HG03196 (cell line): ENCODE measurements around the gene MAVS.
"Not testable (repeated sequence)": the region's sequence is repeated elsewhere in the genome, so short reads cannot be mapped to it uniquely, and the experiment has no call there.

Source experiments
- ATAC-seq: cut with Tn5 transposase; IDR thresholded peaks from one replicate; pipeline ENCODE4 v1.9.1; 2021; ENCODE audit not compliant: unreplicated experiment

The MAVS gene

DNA sequence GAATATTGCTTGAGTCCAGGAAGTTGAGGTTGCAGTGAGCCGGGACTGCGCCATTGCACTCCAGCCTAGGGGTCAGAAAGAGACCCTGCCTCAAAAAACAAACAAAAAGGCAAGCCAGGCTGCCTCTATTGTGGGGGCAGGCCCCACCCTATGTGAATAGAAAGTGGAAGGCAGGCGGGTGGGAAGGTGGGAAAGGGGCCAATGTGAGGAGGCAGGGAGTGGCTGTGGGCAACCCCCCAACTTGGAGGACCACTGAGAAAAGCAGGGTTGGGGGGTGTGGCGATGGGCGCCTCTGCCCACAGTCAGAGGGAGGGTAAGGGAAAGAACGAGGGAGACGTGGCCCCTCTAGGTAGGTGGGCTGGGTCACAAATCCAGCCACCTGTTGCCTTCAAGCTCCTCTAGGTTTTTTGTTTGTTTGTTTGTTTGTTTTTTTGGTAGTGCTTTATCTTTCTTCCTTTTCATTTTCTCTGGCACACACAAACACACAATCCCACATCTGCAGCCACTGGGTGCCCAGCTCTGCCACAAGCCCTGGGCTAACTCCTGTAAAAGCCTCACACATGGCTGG lies 31.6 kb upstream of the MAVS start:
- ATAC-seq, result no peak

DNA sequence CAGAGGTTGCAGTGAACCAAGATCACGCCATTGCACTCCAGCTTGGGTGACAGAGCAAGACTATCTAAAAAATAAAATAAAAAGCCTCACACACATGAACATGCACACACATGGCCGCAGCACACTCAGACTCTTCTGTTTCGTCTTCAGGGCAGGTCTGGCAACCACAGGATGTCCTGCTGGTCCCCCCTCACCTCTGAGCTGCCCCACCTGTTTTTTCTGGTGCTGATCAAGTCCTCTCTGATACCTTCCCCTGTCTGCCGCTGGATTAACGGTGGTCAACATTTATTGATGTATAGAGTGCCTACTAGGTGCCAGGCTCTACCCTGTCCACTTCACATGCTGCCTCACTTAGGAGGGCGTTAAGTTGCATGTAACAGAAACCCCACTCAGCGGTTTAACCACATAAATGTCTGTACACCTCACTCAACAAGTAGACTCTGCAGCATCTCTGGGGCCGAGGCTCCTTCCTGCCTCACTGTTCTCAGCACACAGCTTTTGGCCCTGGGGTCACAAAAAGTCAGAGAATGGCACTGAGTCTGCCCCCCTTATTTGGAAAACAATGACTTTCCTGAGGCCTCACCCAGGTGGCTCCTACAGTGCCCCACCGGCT lies 30.8 kb upstream of the MAVS start:
- no peak for ATAC-seq

DNA sequence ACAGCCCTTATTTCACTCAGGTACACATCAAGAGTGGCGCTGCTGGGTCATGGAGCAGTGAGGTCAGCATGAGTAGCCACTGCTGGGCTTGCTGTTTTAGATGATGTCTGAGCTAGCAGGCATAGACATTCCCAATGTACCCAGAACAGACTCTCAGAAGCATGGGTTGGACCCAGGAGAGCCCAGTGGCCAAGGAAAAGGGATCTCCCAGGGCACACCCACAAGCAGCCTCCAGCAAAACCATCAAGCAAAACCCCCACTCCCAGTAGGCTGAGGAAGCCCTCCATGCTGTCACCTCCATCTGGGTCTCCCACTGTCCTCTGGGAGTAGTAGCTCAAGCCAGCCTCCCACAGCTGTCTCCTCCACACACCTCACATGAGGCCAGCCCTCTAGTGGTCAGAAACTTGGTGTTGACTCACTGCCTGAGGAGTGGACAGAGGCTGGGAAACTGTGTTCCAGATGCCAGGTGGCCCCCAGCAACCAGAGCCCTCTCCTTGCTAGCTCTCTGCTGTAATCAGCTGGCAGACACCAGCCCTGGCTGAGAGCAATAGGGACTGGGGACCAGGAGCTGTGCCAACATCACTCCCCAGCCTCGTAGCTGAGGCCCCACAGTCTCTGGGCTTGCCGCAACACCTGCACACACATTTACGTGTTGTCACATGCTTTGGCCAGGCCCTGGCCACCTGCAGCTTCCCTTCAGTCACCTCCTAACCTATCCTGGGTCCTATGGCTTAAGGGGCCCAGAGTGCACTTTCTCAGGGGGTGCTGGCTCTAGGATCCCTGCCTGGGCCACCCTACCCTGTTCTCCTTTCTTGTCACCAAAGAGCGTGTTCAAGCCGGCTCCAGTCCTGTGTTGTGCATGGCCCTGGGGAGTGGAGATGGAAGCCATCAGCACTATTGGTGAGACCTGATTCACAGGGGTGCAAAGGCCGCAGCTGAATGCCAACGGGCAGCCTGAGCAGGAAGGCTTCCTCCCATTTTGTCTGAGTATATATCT lies 28.2 kb upstream of the MAVS start:
- no peak for ATAC-seq

DNA sequence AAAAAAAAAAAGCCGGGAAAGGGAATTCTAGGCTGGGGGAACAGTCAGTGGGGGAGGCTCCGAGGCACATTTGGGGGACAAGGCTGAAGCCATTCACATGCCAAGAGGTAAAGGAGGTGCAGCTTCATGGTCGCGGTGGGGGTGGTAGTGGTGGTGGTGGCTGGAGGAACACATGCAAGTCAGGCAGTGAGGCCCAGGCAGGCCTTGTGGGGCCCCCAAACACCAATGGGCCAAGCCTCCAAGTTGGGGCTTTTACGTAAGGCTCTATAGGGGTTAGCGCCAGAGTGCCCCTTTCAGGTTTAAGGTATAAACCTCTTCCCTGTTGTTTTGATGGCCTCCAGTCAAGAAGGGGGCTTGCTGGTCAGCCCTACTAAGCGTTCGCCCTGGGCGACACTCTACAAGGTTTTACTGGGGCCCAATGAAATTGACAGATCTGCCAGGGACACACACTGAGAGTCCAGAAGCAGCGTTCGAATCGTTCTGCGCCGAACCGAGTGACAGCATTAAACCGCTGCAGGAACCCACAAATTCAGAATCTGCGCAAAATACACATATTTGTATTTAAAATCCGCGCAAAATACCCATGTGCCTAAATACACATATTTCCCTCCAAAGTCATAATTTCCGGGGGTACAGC lies 27.1 kb upstream of the MAVS start:
- ATAC-seq, result no peak

DNA sequence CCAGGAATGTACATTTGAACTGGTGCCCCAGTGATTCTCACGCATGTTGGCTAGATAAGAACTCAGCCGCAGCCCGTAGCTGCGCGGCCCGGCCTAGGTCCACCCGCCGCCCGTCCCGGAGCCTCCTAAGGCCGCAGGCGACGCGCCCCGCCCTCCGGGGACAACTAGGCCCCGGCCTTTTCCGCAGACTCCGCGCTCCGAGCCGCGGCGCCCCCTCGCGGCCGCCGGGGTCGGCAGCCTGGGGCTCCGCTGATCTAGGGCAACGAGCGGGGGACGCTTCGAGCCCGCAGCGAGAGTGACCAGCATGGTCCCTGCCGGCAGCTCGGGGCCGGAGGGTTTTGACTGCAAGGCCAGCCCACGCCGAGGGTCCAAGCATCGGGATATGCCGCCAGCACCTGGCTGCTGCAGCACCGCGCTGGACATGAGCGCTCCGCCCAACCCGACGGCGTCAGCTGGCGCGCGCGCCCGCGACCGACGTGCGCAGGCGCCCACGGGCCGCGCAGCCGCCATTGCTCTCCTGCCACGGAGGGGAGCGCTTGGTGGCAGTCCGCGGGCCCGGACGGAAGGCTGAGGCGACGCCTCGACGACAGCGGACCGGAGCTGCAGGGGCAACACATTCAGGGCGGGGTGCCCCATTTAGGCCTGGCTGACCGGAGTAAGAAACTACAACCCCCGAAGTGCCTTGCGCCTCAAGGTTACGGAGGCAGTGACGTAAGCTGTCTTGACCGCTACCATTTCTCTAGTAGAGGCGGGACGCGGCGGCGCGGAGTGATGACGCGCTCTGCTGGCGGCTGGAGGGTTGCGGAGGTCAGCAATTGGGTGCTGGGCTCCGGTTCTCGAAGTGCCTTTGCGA lies 26.4 kb upstream of the MAVS start, which contains the start of gene AP5S1:
Gene AP5S1 (plus strand): TSS at position 500 of the 853 bp plus-strand sequence. CDS start 1,571 bp downstream, outside the sequence.
- ATAC-seq, result peak; percentile 80

DNA sequence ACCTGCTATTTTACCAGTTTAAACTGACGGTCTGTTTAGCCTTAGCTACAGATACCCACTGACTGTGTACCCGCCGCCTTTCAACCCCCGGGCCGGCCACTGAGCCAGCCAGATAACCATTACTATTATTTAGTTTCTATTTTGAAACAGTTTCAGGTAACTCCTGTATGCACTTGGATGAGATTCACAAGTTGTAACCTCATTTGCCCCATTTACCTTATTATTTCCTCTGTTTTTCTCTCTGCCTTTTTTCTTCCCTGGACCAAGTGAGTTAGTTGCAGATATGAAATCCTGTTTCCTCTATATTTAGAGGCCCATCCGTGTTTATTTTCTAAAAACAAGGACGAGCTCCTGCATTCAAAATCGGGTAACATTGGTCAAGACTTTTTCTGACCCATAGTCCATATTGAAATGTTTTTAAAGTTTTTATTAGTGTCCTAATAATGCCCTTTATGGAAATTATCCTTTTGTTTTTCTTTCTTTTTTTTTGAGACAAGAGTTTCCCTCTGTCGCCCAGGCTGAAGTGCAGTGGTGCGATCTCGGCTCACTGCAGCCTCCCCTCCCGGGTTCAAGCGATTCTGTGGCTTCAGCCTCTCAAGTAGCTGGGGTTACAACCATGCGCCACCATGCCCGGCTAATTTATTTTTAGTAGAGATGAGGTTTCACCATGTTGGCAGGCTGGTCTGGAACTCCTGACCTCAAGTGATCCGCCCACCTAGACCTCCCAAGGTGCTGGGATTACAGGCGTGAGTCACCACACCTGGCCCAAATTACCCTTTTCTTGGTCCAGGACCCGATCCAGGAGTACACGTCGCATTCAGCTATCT lies 25.5 kb upstream of the MAVS start:
- no peak for ATAC-seq

DNA sequence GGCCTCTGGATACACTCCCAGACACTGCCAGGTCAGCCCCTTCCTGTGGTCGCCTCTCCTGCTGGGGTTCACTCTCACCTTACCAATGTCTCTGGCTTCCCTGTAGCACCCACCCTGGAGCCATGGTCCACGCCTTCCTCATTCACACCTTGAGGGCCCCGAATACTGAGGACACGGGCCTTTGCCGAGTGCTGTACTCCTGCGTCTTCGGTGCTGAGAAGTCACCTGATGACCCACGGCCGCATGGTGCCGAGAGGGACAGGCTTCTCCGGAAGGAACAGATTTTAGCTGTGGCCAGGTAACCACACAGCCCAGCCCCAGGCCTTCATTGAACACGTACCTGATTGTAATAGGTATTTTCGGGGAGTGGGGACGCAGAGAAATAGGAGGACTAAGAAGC lies 24.6 kb upstream of the MAVS start:
- ATAC-seq, result no peak

DNA sequence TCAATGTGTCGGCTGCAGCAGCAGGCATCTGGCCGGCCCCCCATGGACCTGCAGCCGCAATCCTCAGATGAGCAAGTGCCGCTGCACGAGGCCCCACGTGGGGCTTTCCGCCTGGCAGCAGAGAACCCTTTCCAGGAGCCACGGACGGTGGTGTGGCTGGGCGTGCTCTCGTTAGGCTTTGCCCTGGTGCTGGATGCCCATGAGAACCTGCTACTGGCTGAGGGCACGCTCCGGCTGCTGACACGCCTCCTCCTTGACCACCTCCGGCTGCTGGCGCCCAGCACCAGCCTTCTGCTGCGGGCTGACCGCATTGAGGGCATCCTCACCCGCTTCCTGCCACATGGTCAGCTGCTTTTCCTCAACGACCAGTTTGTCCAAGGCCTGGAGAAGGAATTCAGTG lies 22.8 kb upstream of the MAVS start:
- ATAC-seq, result no peak

DNA sequence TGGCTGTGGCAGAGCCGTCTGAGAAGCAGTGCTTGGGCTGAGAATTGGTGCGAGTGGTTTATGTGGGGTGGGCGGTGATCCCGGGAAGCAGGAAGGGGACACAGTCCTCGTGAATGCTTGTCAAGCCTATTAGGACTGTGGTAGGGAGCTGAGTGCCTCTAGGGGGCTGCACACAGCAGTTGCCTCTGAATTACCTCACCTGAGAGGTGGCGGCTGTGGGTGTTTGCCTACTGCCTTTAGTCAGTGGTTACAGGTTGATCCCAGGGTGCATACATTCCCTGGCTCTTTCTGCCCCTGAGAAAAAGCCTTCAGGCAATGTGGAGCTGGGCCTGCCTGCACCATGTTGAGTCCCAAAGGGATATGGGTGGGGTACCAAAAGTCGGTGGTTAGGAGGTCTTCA lies 21.1 kb upstream of the MAVS start:
- no peak for ATAC-seq

DNA sequence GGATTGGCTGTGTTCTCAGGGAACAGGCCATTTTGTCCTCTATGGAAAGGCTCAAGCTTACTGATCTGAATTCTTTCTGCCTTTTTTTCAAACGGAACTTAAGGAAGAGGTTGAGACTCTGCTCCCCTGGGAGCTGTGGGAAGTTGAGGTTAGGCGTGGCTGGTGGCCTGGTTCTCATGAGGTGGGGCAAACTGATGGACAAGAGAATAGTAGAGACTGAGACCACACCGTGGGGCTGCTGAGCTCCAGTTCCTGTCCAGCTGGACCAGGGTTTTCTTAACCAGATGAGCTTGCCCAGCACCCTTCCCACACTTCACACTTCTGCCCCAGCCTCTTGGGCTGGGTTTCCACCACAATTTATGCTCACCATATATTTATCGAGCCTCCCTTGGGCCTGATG lies 20.2 kb upstream of the MAVS start:
- no peak for ATAC-seq

DNA sequence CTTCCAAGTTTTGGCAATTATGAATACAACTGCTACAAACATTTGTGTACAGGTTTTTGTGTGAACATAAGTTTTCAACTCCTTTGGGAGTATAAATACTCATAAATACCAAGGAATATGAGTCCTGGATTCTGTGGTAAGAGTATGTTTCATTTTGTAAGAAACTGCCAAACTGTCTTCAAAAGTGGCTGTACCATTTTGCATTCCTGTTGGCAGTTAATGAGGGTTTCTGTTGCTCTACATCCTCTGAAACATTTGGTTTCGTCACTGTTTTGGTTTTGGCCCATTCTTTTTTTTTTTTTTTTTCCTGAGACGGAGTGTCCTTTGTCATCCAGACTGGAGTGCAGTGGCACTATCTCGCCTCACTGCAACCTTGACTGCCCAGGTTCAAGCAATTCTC lies 17.8 kb upstream of the MAVS start:
- no peak for ATAC-seq

DNA sequence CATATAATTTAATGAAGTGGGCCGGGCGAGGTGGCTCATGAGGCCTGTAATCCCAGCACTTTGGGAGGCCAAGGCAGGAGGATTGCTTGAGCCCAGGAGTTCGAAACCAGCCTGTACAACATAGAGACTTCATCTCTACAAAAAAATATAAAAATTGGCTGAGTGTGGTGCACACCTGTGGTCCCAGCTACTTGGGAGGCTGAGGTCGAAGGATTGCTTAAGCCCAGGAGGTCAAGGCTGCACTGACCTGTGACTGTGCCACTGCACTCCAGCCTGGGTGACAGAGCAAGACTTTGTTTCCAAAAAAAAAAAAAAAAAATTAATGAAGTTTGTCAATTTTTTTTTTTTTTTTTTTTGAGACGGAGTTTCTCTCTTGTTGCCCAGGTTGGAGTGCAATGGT lies 16.7 kb upstream of the MAVS start:
- ATAC-seq, result not testable (repeated sequence)

DNA sequence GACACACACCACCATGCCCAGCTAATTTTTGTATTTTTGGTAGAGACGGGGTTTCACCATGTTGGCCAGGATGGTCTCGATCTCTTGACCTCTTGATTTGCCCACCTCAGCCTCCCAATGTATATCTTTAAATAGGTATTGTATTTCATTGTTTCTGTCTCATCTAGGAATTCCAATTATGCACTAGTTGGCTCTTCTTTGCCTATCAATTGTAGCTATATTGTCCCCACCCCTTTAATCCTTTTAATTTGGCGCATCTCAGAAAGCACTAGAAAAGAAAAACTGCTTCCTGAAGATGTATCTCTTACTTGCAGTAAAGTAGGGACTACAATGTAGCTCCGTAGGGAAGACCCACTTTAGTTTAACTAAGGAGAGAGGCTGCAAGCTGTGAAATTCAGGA lies 10.5 kb upstream of the MAVS start:
- ATAC-seq, result no peak

DNA sequence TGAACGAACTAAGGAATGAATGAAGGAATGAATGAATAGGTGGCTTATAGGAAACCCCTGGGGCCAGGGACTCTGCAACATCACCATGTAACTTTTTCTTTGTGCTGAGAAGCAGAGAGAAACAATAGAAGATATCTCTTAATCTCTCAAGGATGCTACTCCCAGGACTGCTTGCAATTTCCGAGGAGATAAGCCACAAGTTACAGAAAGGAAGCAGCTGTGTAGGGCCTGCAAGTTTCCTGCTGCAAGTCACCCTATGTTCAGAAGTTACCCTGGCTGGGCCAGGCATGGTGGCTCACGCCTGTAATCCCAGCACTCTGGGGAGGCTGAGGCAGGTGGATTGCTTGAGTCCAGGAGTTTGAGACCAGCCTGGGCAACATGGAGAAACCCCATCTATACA lies 7.3 kb upstream of the MAVS start:
- no peak for ATAC-seq

DNA sequence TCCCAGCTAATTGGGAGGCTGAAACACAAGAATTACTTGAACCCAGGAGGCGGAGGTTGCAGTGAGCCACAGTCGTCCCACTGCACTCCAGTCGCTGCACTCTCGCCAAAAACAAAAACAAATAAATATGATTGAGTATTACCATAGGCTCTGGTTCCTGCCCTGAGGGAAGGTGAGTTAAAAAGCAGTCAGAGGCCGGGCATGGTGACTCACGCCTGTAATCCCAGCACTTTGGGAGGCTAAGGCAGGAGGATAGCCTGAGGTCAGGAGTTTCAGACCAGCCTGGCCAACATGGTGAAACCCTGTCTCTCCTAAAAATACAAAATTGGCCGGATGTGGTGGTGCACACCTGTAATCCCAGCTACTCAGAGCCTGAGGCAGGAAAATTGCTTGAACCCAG lies 6.4 kb upstream of the MAVS start:
- not testable (repeated sequence) for ATAC-seq

DNA sequence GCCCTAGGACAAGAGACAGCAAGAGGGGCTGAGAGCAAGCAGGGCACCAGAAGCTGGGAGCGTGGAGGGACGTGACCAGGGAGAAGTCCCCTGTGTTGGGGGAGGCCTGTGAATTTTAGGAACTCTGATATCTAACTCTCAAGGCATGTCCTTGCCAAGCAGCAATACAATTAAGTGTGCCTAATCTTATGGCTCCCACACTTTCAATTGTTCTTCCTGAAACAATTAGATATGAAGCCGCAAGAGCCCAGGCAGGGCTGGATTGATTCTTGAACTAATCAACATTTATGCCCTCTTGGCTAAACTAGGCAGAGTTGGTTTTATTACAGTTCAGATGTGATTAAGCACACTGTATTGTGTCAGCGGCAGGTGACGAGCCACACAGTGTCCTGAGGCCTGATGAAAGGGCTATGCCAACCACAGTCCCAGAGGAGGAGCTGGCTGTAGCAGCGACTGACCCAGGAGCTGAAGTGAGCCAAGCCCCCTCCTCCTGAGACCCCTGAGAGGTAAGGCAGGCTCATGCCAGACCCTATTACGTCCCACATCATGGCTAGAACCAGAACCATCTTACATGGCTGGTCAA lies 4.2 kb upstream of the MAVS start:
- ATAC-seq, result no peak

DNA sequence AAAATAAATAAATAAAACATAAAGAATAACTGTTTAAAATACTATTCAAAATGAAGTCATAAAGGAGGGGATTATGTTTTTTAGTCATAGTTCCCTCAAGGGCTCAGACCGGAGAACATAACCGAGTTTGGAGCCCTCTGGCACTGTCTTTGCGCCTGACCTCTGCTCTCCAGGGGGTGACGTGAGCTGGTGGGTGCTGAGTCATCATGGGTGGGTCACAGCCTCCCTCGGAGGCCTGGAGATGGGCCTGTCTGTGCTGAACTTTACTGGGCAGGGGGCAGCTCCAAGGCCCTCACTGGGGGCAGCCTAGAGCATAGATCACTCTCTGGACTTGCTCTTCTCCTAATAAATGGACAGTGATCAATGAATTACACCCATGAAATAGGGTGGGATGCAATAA lies 3.1 kb upstream of the MAVS start:
- no peak for ATAC-seq

DNA sequence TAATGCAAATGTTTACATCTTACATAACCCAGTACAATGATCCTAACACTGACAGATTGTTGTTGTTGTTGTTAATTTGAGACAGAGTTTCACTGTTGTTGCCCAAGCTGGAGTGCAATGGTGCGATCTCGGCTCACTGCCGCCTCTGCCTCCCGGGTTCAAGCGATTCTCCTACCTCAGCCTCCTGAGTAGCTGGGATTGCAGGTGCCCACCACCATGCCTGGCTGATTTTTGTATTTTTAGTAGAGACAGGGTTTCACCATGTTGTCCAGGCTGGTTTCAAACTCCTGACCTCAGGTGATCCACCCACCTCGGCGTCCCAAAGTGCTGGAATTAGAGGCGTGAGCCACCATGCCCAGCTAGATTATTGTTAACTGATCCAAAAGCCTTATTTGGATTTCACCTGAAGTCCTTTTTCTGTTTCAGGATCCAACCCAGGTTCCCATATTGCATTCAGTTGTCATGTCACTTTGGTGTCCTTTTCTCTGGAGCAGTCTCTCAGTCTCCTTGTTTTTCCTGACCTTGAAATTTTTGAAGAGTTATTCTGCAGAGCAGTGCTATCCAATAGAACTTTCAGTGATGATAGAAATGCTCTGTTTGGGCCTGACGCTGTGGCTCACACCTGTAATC lies 2.5 kb upstream of the MAVS start:
- not testable (repeated sequence) for ATAC-seq

DNA sequence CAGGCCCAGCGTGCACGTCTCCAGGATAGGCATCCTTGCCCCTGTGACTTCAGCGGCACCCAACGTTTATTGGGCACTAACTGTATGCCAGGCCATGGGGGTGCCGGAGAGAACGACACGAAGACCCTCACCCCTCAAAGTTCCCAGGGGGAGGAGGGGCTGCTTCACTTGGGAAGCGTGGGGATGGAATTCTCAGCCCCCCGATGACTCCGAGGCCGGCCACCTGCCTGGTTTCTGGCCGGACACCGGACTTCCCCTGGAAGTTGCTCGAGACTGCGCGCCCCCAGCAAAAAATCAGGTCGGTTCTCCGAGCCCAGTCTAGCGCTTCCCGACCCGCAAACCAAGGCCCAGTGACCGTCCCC lies 275 bp upstream of the MAVS start:
- no peak for ATAC-seq
